ENCODE results near the gene RAB20.

The RAB20 gene

GRCh38 chr13:110529522-110530311 lies 31.8 kb downstream of the RAB20 start:
- Mint-ChIP-seq H3K9me3 (no peaks in the 10 kb centered on the region), H3K27ac (no peak overlapping the region), H3K36me3 (no peaks in the 10 kb centered on the region), H3K27me3 (no peaks in the 10 kb centered on the region), H3K4me3 (no peak overlapping the region), H3K4me1 (peaks cover 21% of the 10 kb centered on the region)

- Mint-ChIP-seq H3K27ac (no peak overlapping the region), H3K4me3 (no peak overlapping the region), H3K9me3 (no peaks in the 10 kb centered on the region), H3K4me1 (peaks cover 29% of the 10 kb centered on the region), H3K27me3 (no peaks in the 10 kb centered on the region), H3K36me3 (no peaks in the 10 kb centered on the region)
Measured at GRCh38 chr13:110528911-110529310, 32.6 kb downstream of the RAB20 start.

- no peaks in the 10 kb centered on the region for H3K9me3 Mint-ChIP-seq
- peaks cover 32% of the 10 kb centered on the region for H3K4me1 Mint-ChIP-seq
- no peaks in the 10 kb centered on the region for H3K36me3 Mint-ChIP-seq
- no peaks in the 10 kb centered on the region for H3K27me3 Mint-ChIP-seq
- H3K27ac Mint-ChIP-seq = no peak overlapping the region
- H3K4me3 Mint-ChIP-seq = no peak overlapping the region
Measured at GRCh38 chr13:110528371-110528770, 33.2 kb downstream of the RAB20 start.

GRCh38 chr13:110525328-110526319 lies 35.9 kb downstream of the RAB20 start:
- Mint-ChIP-seq H3K4me3 (peak overlapping the region; percentile 64), H3K27me3 (no peaks in the 10 kb centered on the region), H3K9me3 (no peaks in the 10 kb centered on the region), H3K36me3 (no peaks in the 10 kb centered on the region), H3K27ac (no peak overlapping the region), H3K4me1 (peaks cover 32% of the 10 kb centered on the region)

- Mint-ChIP-seq H3K27ac (no peak overlapping the region), H3K4me1 (peaks cover 32% of the 10 kb centered on the region), H3K9me3 (no peaks in the 10 kb centered on the region), H3K27me3 (no peaks in the 10 kb centered on the region), H3K4me3 (peak overlapping the region; percentile 64), H3K36me3 (no peaks in the 10 kb centered on the region)
Measured at GRCh38 chr13:110524541-110525257, 36.8 kb downstream of the RAB20 start.

- no peak overlapping the region for H3K27ac Mint-ChIP-seq
- peak overlapping the region; percentile 64 for H3K4me3 Mint-ChIP-seq
- H3K27me3 Mint-ChIP-seq = no peaks in the 10 kb centered on the region
- no peaks in the 10 kb centered on the region for H3K9me3 Mint-ChIP-seq
- H3K36me3 Mint-ChIP-seq = no peaks in the 10 kb centered on the region
- H3K4me1 Mint-ChIP-seq = peaks cover 32% of the 10 kb centered on the region
Measured at GRCh38 chr13:110523838-110524540, 37.5 kb downstream of the RAB20 start.

- H3K9me3 Mint-ChIP-seq = no peaks in the 10 kb centered on the region
- H3K4me3 Mint-ChIP-seq = no peak overlapping the region
- H3K4me1 Mint-ChIP-seq = peaks cover 32% of the 10 kb centered on the region
- no peak overlapping the region for H3K27ac Mint-ChIP-seq
- no peaks in the 10 kb centered on the region for H3K27me3 Mint-ChIP-seq
- no peaks in the 10 kb centered on the region for H3K36me3 Mint-ChIP-seq
Measured at GRCh38 chr13:110523180-110523579, 38.3 kb downstream of the RAB20 start.

- Mint-ChIP-seq H3K4me1 (peaks cover 32% of the 10 kb centered on the region), H3K36me3 (no peaks in the 10 kb centered on the region), H3K4me3 (no peak overlapping the region), H3K27ac (no peak overlapping the region), H3K27me3 (no peaks in the 10 kb centered on the region), H3K9me3 (no peaks in the 10 kb centered on the region)
Measured at GRCh38 chr13:110522721-110523120, 38.8 kb downstream of the RAB20 start.

GRCh38 chr13:110521946-110522345 lies 39.6 kb downstream of the RAB20 start:
- Mint-ChIP-seq H3K27me3 (no peaks in the 10 kb centered on the region), H3K9me3 (no peaks in the 10 kb centered on the region), H3K27ac (no peak overlapping the region), H3K4me1 (peaks cover 32% of the 10 kb centered on the region), H3K36me3 (no peaks in the 10 kb centered on the region), H3K4me3 (no peak overlapping the region)

GRCh38 chr13:110521296-110521680 lies 40.2 kb downstream of the RAB20 start:
- Mint-ChIP-seq H3K36me3 (no peaks in the 10 kb centered on the region), H3K4me1 (peaks cover 26% of the 10 kb centered on the region), H3K4me3 (no peak overlapping the region)

GRCh38 chr13:110520431-110521295 lies 40.9 kb downstream of the RAB20 start:
- H3K4me1 Mint-ChIP-seq = peaks cover 20% of the 10 kb centered on the region
- H3K9me3 Mint-ChIP-seq = no peaks in the 10 kb centered on the region
- no peaks in the 10 kb centered on the region for H3K36me3 Mint-ChIP-seq
- no peak overlapping the region for H3K27ac Mint-ChIP-seq
- H3K27me3 Mint-ChIP-seq = no peaks in the 10 kb centered on the region
- H3K4me3 Mint-ChIP-seq = no peak overlapping the region

More at GRCh38 chr13:110521296-110521680, 40.2 kb downstream of the RAB20 start:
- no peaks in the 10 kb centered on the region for H3K27me3 Mint-ChIP-seq
- H3K9me3 Mint-ChIP-seq = no peaks in the 10 kb centered on the region
- H3K27ac Mint-ChIP-seq = no peak overlapping the region

GRCh38 chr13:110519506-110519905 lies 42.0 kb downstream of the RAB20 start:
- no peaks in the 10 kb centered on the region for H3K36me3 Mint-ChIP-seq
- H3K27ac Mint-ChIP-seq = no peak overlapping the region
- H3K9me3 Mint-ChIP-seq = no peaks in the 10 kb centered on the region
- H3K4me3 Mint-ChIP-seq = no peak overlapping the region
- H3K27me3 Mint-ChIP-seq = no peaks in the 10 kb centered on the region
- H3K4me1 Mint-ChIP-seq = peaks cover 8% of the 10 kb centered on the region

GRCh38 chr13:110519046-110519445 lies 42.5 kb downstream of the RAB20 start:
- Mint-ChIP-seq H3K27me3 (no peaks in the 10 kb centered on the region), H3K9me3 (no peaks in the 10 kb centered on the region), H3K4me3 (no peak overlapping the region), H3K27ac (no peak overlapping the region), H3K36me3 (no peaks in the 10 kb centered on the region), H3K4me1 (peaks cover 4% of the 10 kb centered on the region)

- H3K27ac Mint-ChIP-seq = no peak overlapping the region
- H3K27me3 Mint-ChIP-seq = no peaks in the 10 kb centered on the region
- H3K36me3 Mint-ChIP-seq = no peaks in the 10 kb centered on the region
- no peaks in the 10 kb centered on the region for H3K9me3 Mint-ChIP-seq
- no peaks in the 10 kb centered on the region for H3K4me1 Mint-ChIP-seq
- H3K4me3 Mint-ChIP-seq = no peak overlapping the region
Measured at GRCh38 chr13:110518571-110518970, 43.0 kb downstream of the RAB20 start.

Data from activated naive CD4-positive, alpha-beta T cell treated with anti-CD3 and anti-CD28 coated beads, Interleukin-2, amount 50 U/mL, for 24 hours (primary cell).